ENCODE measurements around the gene BANK1.

BANK1 gene

DNA sequence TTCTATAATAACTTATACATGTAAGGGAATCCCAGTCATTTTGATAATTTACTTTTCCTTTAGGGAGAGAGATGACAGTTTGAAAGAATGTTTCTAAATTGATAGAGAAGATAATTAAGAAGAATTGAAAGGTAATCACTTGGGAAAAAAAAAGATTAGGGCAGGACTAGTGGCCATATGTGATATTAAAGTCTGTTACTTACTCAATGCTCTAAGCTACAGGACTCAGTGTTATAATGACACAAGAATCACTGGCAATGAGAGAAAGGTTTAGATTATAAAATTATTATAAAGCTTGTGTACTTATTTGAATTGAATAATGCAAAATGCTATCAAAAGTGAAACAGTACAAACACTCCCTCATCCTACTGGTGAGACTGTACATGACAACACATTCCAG is 265.3 kb downstream of the BANK1 start:
- TF ChIP-seq POLR2AphosphoS5 (IDR thresholded peaks at IDR 0.05; ENCODE audit: low read depth) (no peak), SPI1 (IDR thresholded peaks at IDR 0.05; ENCODE audit: borderline replicate concordance, low read depth) (no peak), GABPA (IDR thresholded peaks at IDR 0.05; ENCODE audit: low read depth) (no peak)
- TF ChIP-seq, protein P1, sequence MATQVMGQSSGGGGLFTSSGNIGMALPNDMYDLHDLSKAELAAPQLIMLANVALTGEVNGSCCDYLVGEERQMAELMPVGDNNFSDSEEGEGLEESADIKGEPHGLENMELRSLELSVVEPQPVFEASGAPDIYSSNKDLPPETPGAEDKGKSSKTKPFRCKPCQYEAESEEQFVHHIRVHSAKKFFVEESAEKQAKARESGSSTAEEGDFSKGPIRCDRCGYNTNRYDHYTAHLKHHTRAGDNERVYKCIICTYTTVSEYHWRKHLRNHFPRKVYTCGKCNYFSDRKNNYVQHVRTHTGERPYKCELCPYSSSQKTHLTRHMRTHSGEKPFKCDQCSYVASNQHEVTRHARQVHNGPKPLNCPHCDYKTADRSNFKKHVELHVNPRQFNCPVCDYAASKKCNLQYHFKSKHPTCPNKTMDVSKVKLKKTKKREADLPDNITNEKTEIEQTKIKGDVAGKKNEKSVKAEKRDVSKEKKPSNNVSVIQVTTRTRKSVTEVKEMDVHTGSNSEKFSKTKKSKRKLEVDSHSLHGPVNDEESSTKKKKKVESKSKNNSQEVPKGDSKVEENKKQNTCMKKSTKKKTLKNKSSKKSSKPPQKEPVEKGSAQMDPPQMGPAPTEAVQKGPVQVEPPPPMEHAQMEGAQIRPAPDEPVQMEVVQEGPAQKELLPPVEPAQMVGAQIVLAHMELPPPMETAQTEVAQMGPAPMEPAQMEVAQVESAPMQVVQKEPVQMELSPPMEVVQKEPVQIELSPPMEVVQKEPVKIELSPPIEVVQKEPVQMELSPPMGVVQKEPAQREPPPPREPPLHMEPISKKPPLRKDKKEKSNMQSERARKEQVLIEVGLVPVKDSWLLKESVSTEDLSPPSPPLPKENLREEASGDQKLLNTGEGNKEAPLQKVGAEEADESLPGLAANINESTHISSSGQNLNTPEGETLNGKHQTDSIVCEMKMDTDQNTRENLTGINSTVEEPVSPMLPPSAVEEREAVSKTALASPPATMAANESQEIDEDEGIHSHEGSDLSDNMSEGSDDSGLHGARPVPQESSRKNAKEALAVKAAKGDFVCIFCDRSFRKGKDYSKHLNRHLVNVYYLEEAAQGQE (IDR thresholded peaks at IDR 0.05; ENCODE audit: insufficient replicate concordance, low read depth): no peak
- TF ChIP-seq, protein P2, sequence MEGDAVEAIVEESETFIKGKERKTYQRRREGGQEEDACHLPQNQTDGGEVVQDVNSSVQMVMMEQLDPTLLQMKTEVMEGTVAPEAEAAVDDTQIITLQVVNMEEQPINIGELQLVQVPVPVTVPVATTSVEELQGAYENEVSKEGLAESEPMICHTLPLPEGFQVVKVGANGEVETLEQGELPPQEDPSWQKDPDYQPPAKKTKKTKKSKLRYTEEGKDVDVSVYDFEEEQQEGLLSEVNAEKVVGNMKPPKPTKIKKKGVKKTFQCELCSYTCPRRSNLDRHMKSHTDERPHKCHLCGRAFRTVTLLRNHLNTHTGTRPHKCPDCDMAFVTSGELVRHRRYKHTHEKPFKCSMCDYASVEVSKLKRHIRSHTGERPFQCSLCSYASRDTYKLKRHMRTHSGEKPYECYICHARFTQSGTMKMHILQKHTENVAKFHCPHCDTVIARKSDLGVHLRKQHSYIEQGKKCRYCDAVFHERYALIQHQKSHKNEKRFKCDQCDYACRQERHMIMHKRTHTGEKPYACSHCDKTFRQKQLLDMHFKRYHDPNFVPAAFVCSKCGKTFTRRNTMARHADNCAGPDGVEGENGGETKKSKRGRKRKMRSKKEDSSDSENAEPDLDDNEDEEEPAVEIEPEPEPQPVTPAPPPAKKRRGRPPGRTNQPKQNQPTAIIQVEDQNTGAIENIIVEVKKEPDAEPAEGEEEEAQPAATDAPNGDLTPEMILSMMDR (IDR thresholded peaks at IDR 0.05; ENCODE audit: insufficient read depth, low read length): no peak

DNA sequence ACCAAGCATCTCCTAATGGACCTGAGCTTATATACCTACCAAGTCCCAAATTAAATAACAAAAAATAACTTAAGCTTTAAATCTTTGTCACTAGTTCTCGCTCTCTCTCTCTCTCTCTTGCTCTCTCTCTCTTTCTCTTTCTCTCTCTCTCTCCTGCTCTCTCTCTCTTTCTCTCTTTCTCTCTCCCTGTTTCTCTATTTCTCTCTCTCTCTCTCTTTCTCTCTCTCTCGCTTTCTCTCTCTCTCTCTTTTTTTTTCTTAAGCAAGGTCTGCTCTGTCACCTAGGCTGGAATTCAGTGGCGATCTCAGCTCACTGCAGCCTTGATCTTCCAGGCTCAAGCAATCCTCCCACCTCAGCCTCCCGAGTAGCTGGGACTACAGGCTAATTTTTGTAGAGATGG is 266.6 kb downstream of the BANK1 start:
- Histone ChIP-seq H3K27ac (replicated peaks) (no peak overlapping the region), H3K4me3 (replicated peaks; ENCODE audit: insufficient read depth, low read length) (no peak overlapping the region), H3K27me3 (ENCODE audit: insufficient read depth, poor library complexity, severe bottlenecking) (no peaks in the 10 kb centered on the region)
- no peak for DNase-seq (ENCODE audit: low read depth in 1 of 2, low spot score in 1 of 2)
- TF ChIP-seq SPI1 (IDR thresholded peaks at IDR 0.05; ENCODE audit: borderline replicate concordance, low read depth): no peak
- TF ChIP-seq, protein P1 (IDR thresholded peaks at IDR 0.05; ENCODE audit: insufficient replicate concordance, low read depth): no peak
- no peak for TF ChIP-seq POLR2AphosphoS5 (IDR thresholded peaks at IDR 0.05; ENCODE audit: low read depth)
- TF ChIP-seq GABPA (IDR thresholded peaks at IDR 0.05; ENCODE audit: low read depth): no peak
- TF ChIP-seq, protein P2 (IDR thresholded peaks at IDR 0.05; ENCODE audit: insufficient read depth, low read length): no peak

More for the DNA sequence above, 265.3 kb downstream of the BANK1 start:
- Histone ChIP-seq H3K27me3 (ENCODE audit: insufficient read depth, poor library complexity, severe bottlenecking) (no peaks in the 10 kb centered on the region), H3K4me3 (replicated peaks; ENCODE audit: insufficient read depth, low read length) (no peak overlapping the region), H3K27ac (replicated peaks) (no peak overlapping the region)
- DNase-seq (ENCODE audit: low read depth in 1 of 2, low spot score in 1 of 2): no peak

DNA sequence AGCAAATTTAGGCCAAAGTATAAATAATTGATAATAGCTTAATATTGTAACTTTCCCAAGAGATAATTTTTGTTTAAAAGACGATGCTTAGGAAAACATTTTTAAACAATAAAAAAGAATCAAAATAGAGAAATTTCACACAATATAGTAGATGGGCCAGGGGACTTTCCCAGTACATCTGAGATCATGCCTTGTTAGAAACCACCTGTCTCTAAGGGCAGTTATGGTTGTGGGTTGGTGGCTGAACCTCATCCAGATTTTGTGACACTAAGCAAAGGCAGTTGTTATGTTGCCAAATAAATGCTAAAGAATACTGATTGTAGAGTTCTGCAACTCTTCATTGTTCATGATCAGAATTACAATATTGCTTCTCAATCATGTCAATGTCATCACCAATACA is 270.6 kb downstream of the BANK1 start:
- Histone ChIP-seq H3K27ac (replicated peaks) (no peak overlapping the region), H3K4me3 (replicated peaks; ENCODE audit: insufficient read depth, low read length) (no peak overlapping the region), H3K27me3 (ENCODE audit: insufficient read depth, poor library complexity, severe bottlenecking) (no peaks in the 10 kb centered on the region)
- no peak for DNase-seq (ENCODE audit: low read depth in 1 of 2, low spot score in 1 of 2)
- TF ChIP-seq, protein P1 (IDR thresholded peaks at IDR 0.05; ENCODE audit: insufficient replicate concordance, low read depth): no peak
- TF ChIP-seq GABPA (IDR thresholded peaks at IDR 0.05; ENCODE audit: low read depth): no peak
- no peak for TF ChIP-seq POLR2AphosphoS5 (IDR thresholded peaks at IDR 0.05; ENCODE audit: low read depth)
- TF ChIP-seq, protein P2 (IDR thresholded peaks at IDR 0.05; ENCODE audit: insufficient read depth, low read length): no peak
- no peak for TF ChIP-seq SPI1 (IDR thresholded peaks at IDR 0.05; ENCODE audit: borderline replicate concordance, low read depth)

All from HL-60 (cell line).